Stimulated activated memory B cell treated with anti-CD40 and anti-IgM and Interleukin-4, amounts not matched to agents 10 μg/mL and 1 μg/mL and 100 μg/mL, for 72 hours (primary cell): ENCODE measurements around the gene DGKE.

Experiments
- ATAC-seq: fragments of 150-1000 bp; cut with Tn5 transposase; 2 replicates; pipeline ENCODE4 v1.10.0; 2021
- H3K27ac Mint-ChIP-seq: one replicate; pipeline ENCODE4 v1.8.0; 2022; ENCODE audit warnings: mild to moderate bottlenecking, mixed read lengths
- H3K27me3 Mint-ChIP-seq: one replicate; pipeline ENCODE4 v1.8.0; 2022; ENCODE audit warnings: mixed read lengths
- H3K36me3 Mint-ChIP-seq: one replicate; pipeline ENCODE4 v1.8.0; 2022; ENCODE audit warnings: mixed read lengths
- H3K4me1 Mint-ChIP-seq: one replicate; pipeline ENCODE4 v1.8.0; 2022; ENCODE audit warnings: mixed read lengths
- H3K4me3 Mint-ChIP-seq: one replicate; pipeline ENCODE4 v1.8.0; 2022; ENCODE audit warnings: mild to moderate bottlenecking, moderate library complexity, mixed read lengths
- H3K9me3 Mint-ChIP-seq: one replicate; pipeline ENCODE4 v1.8.0; 2022; ENCODE audit warnings: mixed read lengths

The DGKE gene

GRCh38 chr17:56833809-56834379 is at the start of gene DGKE, which contains the start of gene C17orf67:
TSS of gene DGKE (plus strand) at chr17:56834151. CDS start at chr17:56834796, 645 bp downstream.
TSS of gene C17orf67 (minus strand) at chr17:56833920. CDS start at chr17:56815810, 18,110 bp downstream.
- Mint-ChIP-seq H3K27ac (peak within 1 kb of the TSS; percentile 93), H3K9me3 (no peaks in the 10 kb centered on the region), H3K27me3 (no peaks in the 10 kb centered on the region), H3K36me3 (peaks cover 26% of the 10 kb centered on the region), H3K4me1 (peaks cover 63% of the 10 kb centered on the region), H3K4me3 (peak within 1 kb of the TSS; percentile 97)
- ATAC-seq = peak; percentile 96

GRCh38 chr17:56785405-56785804 is 48.5 kb upstream of the DGKE start:
- H3K27ac Mint-ChIP-seq = peak overlapping the region; percentile 20
- peaks cover 26% of the 10 kb centered on the region for H3K4me1 Mint-ChIP-seq
- ATAC-seq = no peak
- peaks cover 4% of the 10 kb centered on the region for H3K36me3 Mint-ChIP-seq
- peaks cover 14% of the 10 kb centered on the region for H3K27me3 Mint-ChIP-seq
- no peak overlapping the region for H3K4me3 Mint-ChIP-seq
- H3K9me3 Mint-ChIP-seq = peaks cover 4% of the 10 kb centered on the region

GRCh38 chr17:56785997-56786680 is 47.8 kb upstream of the DGKE start:
- Mint-ChIP-seq H3K4me1 (peaks cover 22% of the 10 kb centered on the region), H3K36me3 (peaks cover 10% of the 10 kb centered on the region), H3K9me3 (peaks cover 6% of the 10 kb centered on the region), H3K4me3 (no peak overlapping the region), H3K27ac (peak overlapping the region; percentile 86), H3K27me3 (peaks cover 9% of the 10 kb centered on the region)
- no peak for ATAC-seq

- Mint-ChIP-seq H3K9me3 (peaks cover 6% of the 10 kb centered on the region), H3K27ac (peak overlapping the region; percentile 86), H3K27me3 (peaks cover 3% of the 10 kb centered on the region), H3K4me1 (peaks cover 22% of the 10 kb centered on the region), H3K4me3 (peak overlapping the region; percentile 10), H3K36me3 (peaks cover 17% of the 10 kb centered on the region)
- peak; percentile 97 for ATAC-seq
These were observed 46.9 kb upstream of the DGKE start for GRCh38 chr17:56786989-56787482.

GRCh38 chr17:56792267-56792666 is 41.7 kb upstream of the DGKE start:
- ATAC-seq = no peak
- Mint-ChIP-seq H3K27me3 (no peaks in the 10 kb centered on the region), H3K4me1 (peaks cover 5% of the 10 kb centered on the region), H3K4me3 (no peak overlapping the region), H3K27ac (peak overlapping the region; percentile 48), H3K36me3 (peaks cover 43% of the 10 kb centered on the region), H3K9me3 (peaks cover 11% of the 10 kb centered on the region)

- ATAC-seq = no peak
- H3K4me1 Mint-ChIP-seq = no peaks in the 10 kb centered on the region
- H3K9me3 Mint-ChIP-seq = peaks cover 11% of the 10 kb centered on the region
- H3K27ac Mint-ChIP-seq = no peak overlapping the region
- H3K4me3 Mint-ChIP-seq = no peak overlapping the region
- no peaks in the 10 kb centered on the region for H3K27me3 Mint-ChIP-seq
- peaks cover 50% of the 10 kb centered on the region for H3K36me3 Mint-ChIP-seq
These were observed 40.4 kb upstream of the DGKE start for GRCh38 chr17:56793531-56793930.

GRCh38 chr17:56793957-56794356 is 40.0 kb upstream of the DGKE start:
- Mint-ChIP-seq H3K27ac (no peak overlapping the region), H3K36me3 (peaks cover 50% of the 10 kb centered on the region), H3K9me3 (peaks cover 11% of the 10 kb centered on the region)

GRCh38 chr17:56795221-56795865 is 38.6 kb upstream of the DGKE start:
- ATAC-seq = no peak
- Mint-ChIP-seq H3K4me1 (no peaks in the 10 kb centered on the region), H3K36me3 (peaks cover 50% of the 10 kb centered on the region), H3K27ac (no peak overlapping the region), H3K4me3 (no peak overlapping the region), H3K9me3 (peaks cover 11% of the 10 kb centered on the region), H3K27me3 (no peaks in the 10 kb centered on the region)

More at GRCh38 chr17:56793957-56794356, 40.0 kb upstream of the DGKE start:
- no peak for ATAC-seq
- Mint-ChIP-seq H3K4me1 (no peaks in the 10 kb centered on the region), H3K27me3 (no peaks in the 10 kb centered on the region), H3K4me3 (no peak overlapping the region)

GRCh38 chr17:56796536-56796935 is 37.4 kb upstream of the DGKE start:
- Mint-ChIP-seq H3K9me3 (peaks cover 9% of the 10 kb centered on the region), H3K27me3 (no peaks in the 10 kb centered on the region), H3K4me1 (no peaks in the 10 kb centered on the region), H3K36me3 (peaks cover 41% of the 10 kb centered on the region), H3K4me3 (no peak overlapping the region), H3K27ac (no peak overlapping the region)
- no peak for ATAC-seq

GRCh38 chr17:56798916-56799315 is 35.0 kb upstream of the DGKE start:
- no peak for ATAC-seq
- no peaks in the 10 kb centered on the region for H3K4me1 Mint-ChIP-seq
- no peak overlapping the region for H3K4me3 Mint-ChIP-seq
- H3K9me3 Mint-ChIP-seq = no peaks in the 10 kb centered on the region
- H3K27me3 Mint-ChIP-seq = no peaks in the 10 kb centered on the region
- no peak overlapping the region for H3K27ac Mint-ChIP-seq
- peaks cover 25% of the 10 kb centered on the region for H3K36me3 Mint-ChIP-seq

- H3K36me3 Mint-ChIP-seq = peaks cover 10% of the 10 kb centered on the region
- no peak overlapping the region for H3K27ac Mint-ChIP-seq
- H3K4me3 Mint-ChIP-seq = no peak overlapping the region
- ATAC-seq = no peak
- H3K9me3 Mint-ChIP-seq = no peaks in the 10 kb centered on the region
- H3K4me1 Mint-ChIP-seq = no peaks in the 10 kb centered on the region
- no peaks in the 10 kb centered on the region for H3K27me3 Mint-ChIP-seq
These were observed 32.3 kb upstream of the DGKE start for GRCh38 chr17:56801459-56802178.

GRCh38 chr17:56803071-56803470 is 30.9 kb upstream of the DGKE start:
- H3K4me1 Mint-ChIP-seq = no peaks in the 10 kb centered on the region
- no peaks in the 10 kb centered on the region for H3K9me3 Mint-ChIP-seq
- H3K27me3 Mint-ChIP-seq = no peaks in the 10 kb centered on the region
- H3K4me3 Mint-ChIP-seq = no peak overlapping the region
- no peak for ATAC-seq
- peaks cover 12% of the 10 kb centered on the region for H3K36me3 Mint-ChIP-seq
- H3K27ac Mint-ChIP-seq = no peak overlapping the region

GRCh38 chr17:56804454-56804853 is 29.5 kb upstream of the DGKE start:
- H3K27ac Mint-ChIP-seq = no peak overlapping the region
- H3K4me3 Mint-ChIP-seq = no peak overlapping the region
- H3K9me3 Mint-ChIP-seq = no peaks in the 10 kb centered on the region
- ATAC-seq = no peak
- H3K4me1 Mint-ChIP-seq = no peaks in the 10 kb centered on the region
- no peaks in the 10 kb centered on the region for H3K27me3 Mint-ChIP-seq
- peaks cover 11% of the 10 kb centered on the region for H3K36me3 Mint-ChIP-seq

GRCh38 chr17:56806949-56807348 is 27.0 kb upstream of the DGKE start:
- Mint-ChIP-seq H3K4me3 (no peak overlapping the region), H3K4me1 (no peaks in the 10 kb centered on the region), H3K36me3 (peaks cover 11% of the 10 kb centered on the region), H3K9me3 (no peaks in the 10 kb centered on the region), H3K27me3 (no peaks in the 10 kb centered on the region), H3K27ac (no peak overlapping the region)
- no peak for ATAC-seq

GRCh38 chr17:56807723-56808122 is 26.2 kb upstream of the DGKE start:
- Mint-ChIP-seq H3K27ac (no peak overlapping the region), H3K9me3 (no peaks in the 10 kb centered on the region), H3K4me3 (no peak overlapping the region), H3K4me1 (no peaks in the 10 kb centered on the region), H3K36me3 (peaks cover 11% of the 10 kb centered on the region), H3K27me3 (no peaks in the 10 kb centered on the region)
- ATAC-seq = no peak
